Mucosa of gallbladder (tissue), 1 donor: ENCODE results near the gene C1orf56. TPM values are rescaled to one million over a fixed set of nuclear protein-coding genes. Genes with fewer than 3 reads are reported as not detected.

Source experiments
- DNase-seq: peaks from one replicate; pipeline ENCODE4 v3.0.0-alpha.2; 2020; ENCODE audit warnings: low spot score
- total RNA-seq: library from RNA; stranded (reverse); gene quantifications from one replicate; pipeline ENCODE4 v1.2.1, GENCODE V29; 2021
- donor health status: DM: no; HTN: no; CAD: no.

C1orf56 gene
- total RNA-seq, 1 donor from 2014 or later: 12.5 TPM

GRCh38 chr1:151024540-151025146 is 22.9 kb upstream of the C1orf56 start:
- peak; percentile 86 for DNase-seq

- no peak for DNase-seq
Measured at GRCh38 chr1:151026460-151026859, 21.1 kb upstream of the C1orf56 start.

GRCh38 chr1:151032164-151032563 is 15.4 kb upstream of the C1orf56 start:
- DNase-seq: no peak

- DNase-seq: no peak
Measured at GRCh38 chr1:151035167-151035566, 12.4 kb upstream of the C1orf56 start.

- DNase-seq: no peak
Measured at GRCh38 chr1:151036356-151036755, 11.2 kb upstream of the C1orf56 start, which contains the start of gene BNIPL. TSS of gene BNIPL (plus strand) at chr1:151036586. CDS start at chr1:151036726, 140 bp downstream.

GRCh38 chr1:151037032-151037431 is 10.5 kb upstream of the C1orf56 start:
- no peak for DNase-seq

GRCh38 chr1:151039521-151039920 is 8.0 kb upstream of the C1orf56 start:
- no peak for DNase-seq

- DNase-seq: no peak
Measured at GRCh38 chr1:151043163-151043562, 4.4 kb upstream of the C1orf56 start.

- DNase-seq: peak; percentile 74
Measured at GRCh38 chr1:151047925-151048644, 534 bp downstream of the C1orf56 start.

- DNase-seq: no peak
Measured at GRCh38 chr1:151048645-151049032, 1.1 kb downstream of the C1orf56 start.

GRCh38 chr1:151049458-151049857 is 1.9 kb downstream of the C1orf56 start:
- no peak for DNase-seq

GRCh38 chr1:151050051-151050688 is 2.6 kb downstream of the C1orf56 start:
- DNase-seq: no peak

- DNase-seq: no peak
Measured at GRCh38 chr1:151051356-151052009, 3.9 kb downstream of the C1orf56 start.

GRCh38 chr1:151054971-151055547 is 7.5 kb downstream of the C1orf56 start:
- no peak for DNase-seq

GRCh38 chr1:151055581-151055980 is 8.0 kb downstream of the C1orf56 start:
- no peak for DNase-seq

- DNase-seq: no peak
Measured at GRCh38 chr1:151056149-151056548, 8.6 kb downstream of the C1orf56 start.

GRCh38 chr1:151058692-151059091 is 11.1 kb downstream of the C1orf56 start:
- DNase-seq: peak; percentile 47

GRCh38 chr1:151059109-151060006 is 11.8 kb downstream of the C1orf56 start, which contains the start of gene CDC42SE1:
TSS of gene CDC42SE1 (minus strand) at chr1:151059622. CDS start at chr1:151055730, 3,892 bp downstream.
- peak; percentile 83 for DNase-seq

- peak; percentile 39 for DNase-seq
Measured at GRCh38 chr1:151060007-151060656, 12.6 kb downstream of the C1orf56 start, which contains the start of gene MLLT11. TSS of gene MLLT11 (plus strand) at chr1:151060397. CDS start at chr1:151067225, 6,828 bp downstream.
